DND-41 (cell line): ENCODE data around the gene KCTD11.
"Not testable (repeated sequence)": the region's sequence is repeated elsewhere in the genome, so short reads cannot be mapped to it uniquely, and the experiment has no call there.

ENCODE experiments used
- CTCF ChIP-seq: IDR thresholded peaks from 2 replicates; pipeline ENCODE4 v1.5.1; 2012; ENCODE audit warnings: borderline replicate concordance, low read length, moderate library complexity, mild to moderate bottlenecking; ENCODE audit not compliant: poor library complexity, severe bottlenecking; ENCODE audit errors: extremely low read depth
- EZH2 ChIP-seq: IDR thresholded peaks from 3 replicates; pipeline ENCODE4 v1.6.1; 2012; ENCODE audit warnings: borderline replicate concordance, low read depth, mild to moderate bottlenecking, moderate library complexity, low read length, inconsistent platforms; ENCODE audit not compliant: severe bottlenecking

GRCh38 chr17:7337600-7337999, 14.4 kb upstream of the KCTD11 start:
- TF ChIP-seq CTCF, EZH2: not testable (repeated sequence)
